A549 (cell line): ENCODE results near the gene KIAA0232. TPM values are rescaled to one million over a fixed set of nuclear protein-coding genes. Genes with fewer than 3 reads are reported as not detected.

Experiments
- ATAC-seq, 2 experiments: fragments of 200-7000 bp in 1 of 2; fragments of >200 bp in 1 of 2; cut with Nextera tagmentation in 1 of 2; cut with Tn5 transposase in 1 of 2; 3 replicates each; pipeline versions ENCODE4 v1.8.0 to v1.9.1; 2018 to 2020; ENCODE audit warnings: mild to moderate bottlenecking in 1 of 2, moderate library complexity in 1 of 2
- CTCF ChIA-PET: fragments of 300-600 bp; sonication (Branson Sonifier 250); formaldehyde crosslinking; extraction: SDS; loops from one replicate; lab custom pipeline; 2021; ENCODE audit warnings: antibody characterized with exemption, inconsistent platforms; lab: Yijun Ruan, JAX
- POLR2A ChIA-PET: fragments of 350-600 bp; formaldehyde crosslinking; extraction: SDS; loops from one replicate; lab custom pipeline; 2021; ENCODE audit warnings: antibody characterized with exemption, inconsistent platforms; lab: Yijun Ruan, JAX
- DNase-seq, 2 experiments: peaks; one replicate each; pipeline versions ENCODE4 v3.0.0 to v3.0.0-alpha.2; 2011 to 2016; ENCODE audit warnings: low read depth in 1 of 2, low spot score in 1 of 2
- FAIRE-seq: peaks from 2 replicates; lab custom pipeline; 2011; peaks lifted over from hg19 to GRCh38; lab: Jason Lieb, UNC
- H3K27ac ChIP-seq, 2 experiments: fragments of >200 bp; sonication (Bioruptor Twin); formaldehyde crosslinking; 3 replicates each; pipeline ENCODE4 v1.5.1; 2016 to 2017
- H3K4me1 ChIP-seq: fragments of >200 bp; sonication (Bioruptor Twin); formaldehyde crosslinking; 3 replicates; pipeline ENCODE4 v1.6.1; 2016
- H3K4me2 ChIP-seq: fragments of >200 bp; sonication (Bioruptor Twin); formaldehyde crosslinking; 3 replicates; pipeline ENCODE4 v1.6.1; 2016
- H3K4me3 ChIP-seq: fragments of >200 bp; sonication (Bioruptor Twin); formaldehyde crosslinking; 3 replicates; pipeline ENCODE4 v1.5.1; 2016
- H3K9me3 ChIP-seq: fragments of >200 bp; sonication (Bioruptor Twin); formaldehyde crosslinking; 3 replicates; pipeline ENCODE4 v1.6.1; 2016
- CBX2 ChIP-seq: fragments of 200-600 bp; sonication (generic); IDR thresholded peaks from 2 replicates; pipeline ENCODE4 v1.6.1; 2016; ENCODE audit warnings: low read depth, mild to moderate bottlenecking, borderline replicate concordance
- CBX8 ChIP-seq: fragments of 200-600 bp; sonication (generic); IDR thresholded peaks from 2 replicates; pipeline ENCODE4 v1.6.1; 2016
- CEBPB ChIP-seq, 2 experiments: fragments of >200 bp in 1 of 2; sonication (Bioruptor Twin) in 1 of 2; formaldehyde crosslinking in 1 of 2; IDR thresholded peaks; 2 replicates each; pipeline ENCODE4 v1.6.1; 2012 to 2016
- EHF ChIP-seq: fragments of 250-450 bp; sonication (Bioruptor Pico); IDR thresholded peaks from 2 replicates; pipeline ENCODE4 v1.5.0; 2020; ENCODE audit warnings: mild to moderate bottlenecking
- EHMT2 ChIP-seq: fragments of 200-600 bp; sonication (generic); IDR thresholded peaks from 2 replicates; pipeline ENCODE4 v1.6.1; 2016; ENCODE audit warnings: antibody characterized with exemption, low read depth, mild to moderate bottlenecking, moderate library complexity
- GATA3 ChIP-seq: IDR thresholded peaks from 2 replicates; pipeline ENCODE4 v1.6.1; 2012; ENCODE audit warnings: borderline replicate concordance
- HDAC2 ChIP-seq: fragments of 200-600 bp; sonication (generic); IDR thresholded peaks from 2 replicates; pipeline ENCODE4 v1.6.1; 2016
- HES2 ChIP-seq: fragments of >200 bp; sonication (Bioruptor Twin); formaldehyde crosslinking; IDR thresholded peaks from 2 replicates; pipeline ENCODE4 v1.6.1; 2016
- HOXB13 ChIP-seq: fragments of 250-450 bp; sonication (Bioruptor Pico); IDR thresholded peaks from 2 replicates; pipeline ENCODE4 v1.5.0; 2020; ENCODE audit warnings: low read depth, mild to moderate bottlenecking, moderate library complexity
- HOXB5 ChIP-seq: fragments of 250-450 bp; sonication (Bioruptor Pico); IDR thresholded peaks from 2 replicates; pipeline ENCODE4 v1.5.0; 2020; ENCODE audit warnings: mild to moderate bottlenecking, moderate library complexity
- JUN ChIP-seq, 2 experiments: fragments of >200 bp; sonication (Bioruptor Twin); formaldehyde crosslinking; IDR thresholded peaks; 2 replicates in 1 of 2; 3 replicates in 1 of 2; pipeline ENCODE4 v1.6.1; 2016 to 2017
- MAFK ChIP-seq: fragments of 450-650 bp; IDR thresholded peaks from 2 replicates; pipeline ENCODE4 v1.6.1; 2014; ENCODE audit not compliant: partially characterized antibody
- MAZ ChIP-seq: fragments of 150-350 bp; IDR thresholded peaks from 2 replicates; pipeline ENCODE4 v1.6.1; 2014; ENCODE audit warnings: antibody characterized with exemption, low read depth, low read length, borderline replicate concordance
- NPAS2 ChIP-seq: fragments of 250-450 bp; sonication (Bioruptor Pico); IDR thresholded peaks from 2 replicates; pipeline ENCODE4 v1.8.0; 2022; ENCODE audit warnings: mild to moderate bottlenecking, moderate library complexity, borderline replicate concordance
- POLR2AphosphoS2 ChIP-seq: conservative IDR thresholded peaks from 2 replicates; pipeline ENCODE4 v1.6.1; 2012; ENCODE audit warnings: low read length, improper control_type of control experiment, inconsistent platforms
- RARB ChIP-seq: fragments of 250-450 bp; sonication (Bioruptor Pico); IDR thresholded peaks from 2 replicates; pipeline ENCODE4 v1.8.0; 2021; ENCODE audit warnings: mild to moderate bottlenecking, moderate library complexity
- REST ChIP-seq: fragments of 200-600 bp; sonication (generic); IDR thresholded peaks from 2 replicates; pipeline ENCODE4 v1.6.1; 2016; ENCODE audit warnings: antibody characterized with exemption, mild to moderate bottlenecking, moderate library complexity
- RNF2 ChIP-seq: fragments of 200-600 bp; sonication (generic); IDR thresholded peaks from 2 replicates; pipeline ENCODE4 v1.6.1; 2016; ENCODE audit warnings: low read depth, mild to moderate bottlenecking, antibody characterized with exemption, moderate library complexity, borderline replicate concordance
- SREBF2 ChIP-seq: fragments of 450-650 bp; IDR thresholded peaks from 2 replicates; pipeline ENCODE4 v1.6.1; 2014; ENCODE audit warnings: mild to moderate bottlenecking, moderate library complexity
- ZNF302 ChIP-seq: fragments of 250-450 bp; sonication (Bioruptor Pico); IDR thresholded peaks from 2 replicates; pipeline ENCODE4 v1.9.0; 2021; ENCODE audit warnings: inconsistent platforms, mild to moderate bottlenecking, moderate library complexity
- WGBS: methylation state at CpG from one replicate; pipeline ENCODE4 v1.1.6; 2017; ENCODE audit errors: missing lambda C conversion rate; 5-methylcytosine and 5-hydroxymethylcytosine counted together
- polyA plus RNA-seq, 4 experiments: library from polyadenylated mRNA; depleted of rRNA in 3 of 4; stranded (reverse); fragments of >200 nt; fragmentation: RNase III in 1 of 4; extraction: RNeasy Plus Mini Kit Qiagen cat#74134 plus additional on column Dnase treatment in 1 of 4; gene quantifications; 2 replicates in 3 of 4; 3 replicates in 1 of 4; pipeline ENCODE4 v1.2.3, GENCODE V29; 2011 to 2017
- TF ChIP-seq, protein P1 (sequence below): fragments of 250-450 bp; sonication (Bioruptor Pico); IDR thresholded peaks from 2 replicates; pipeline ENCODE4 v1.5.0; 2021; ENCODE audit warnings: mild to moderate bottlenecking, moderate library complexity, borderline replicate concordance
- TF ChIP-seq, protein P2 (sequence below): IDR thresholded peaks from 2 replicates; pipeline ENCODE4 v1.6.1; 2012

Gene KIAA0232
- polyA plus RNA-seq, 2 of the 4 experiments (the other 2 are of a cell fraction) = 9.3 to 21.5 TPM

- Histone ChIP-seq H3K4me1 (peaks cover 47% of the 10 kb centered on the region), H3K4me2 (no peak overlapping the region), H3K9me3 (no peaks in the 10 kb centered on the region), H3K4me3 (no peak overlapping the region), H3K27ac (no peak overlapping the region)
- DNase-seq (no peak), ATAC-seq (no peak), FAIRE-seq (no peak)
- ChIA-PET CTCF (interaction anchor here (1.0 to 2.5 kb wide), 5 partner anchors 13 to 193 kb away, joined by 3 to 8 read pairs (median 5); no protein-coding TSS in a partner anchor), POLR2A (no interaction called here)
- 86% methylated on average over 6 of the region's 6 CpGs for WGBS
- TF ChIP-seq SREBF2 = no peak
- no peak for TF ChIP-seq REST
- no peak for TF ChIP-seq RNF2
- TF ChIP-seq JUN (IDR thresholded peaks at IDR 0.05) = no peak
- TF ChIP-seq, protein P1, sequence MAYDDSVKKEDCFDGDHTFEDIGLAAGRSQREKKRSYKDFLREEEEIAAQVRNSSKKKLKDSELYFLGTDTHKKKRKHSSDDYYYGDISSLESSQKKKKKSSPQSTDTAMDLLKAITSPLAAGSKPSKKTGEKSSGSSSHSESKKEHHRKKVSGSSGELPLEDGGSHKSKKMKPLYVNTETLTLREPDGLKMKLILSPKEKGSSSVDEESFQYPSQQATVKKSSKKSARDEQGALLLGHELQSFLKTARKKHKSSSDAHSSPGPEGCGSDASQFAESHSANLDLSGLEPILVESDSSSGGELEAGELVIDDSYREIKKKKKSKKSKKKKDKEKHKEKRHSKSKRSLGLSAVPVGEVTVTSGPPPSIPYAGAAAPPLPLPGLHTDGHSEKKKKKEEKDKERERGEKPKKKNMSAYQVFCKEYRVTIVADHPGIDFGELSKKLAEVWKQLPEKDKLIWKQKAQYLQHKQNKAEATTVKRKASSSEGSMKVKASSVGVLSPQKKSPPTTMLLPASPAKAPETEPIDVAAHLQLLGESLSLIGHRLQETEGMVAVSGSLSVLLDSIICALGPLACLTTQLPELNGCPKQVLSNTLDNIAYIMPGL (CRISPR knock-in tag) = no peak
- no peak for TF ChIP-seq MAFK
- TF ChIP-seq POLR2AphosphoS2 = no peak
- TF ChIP-seq ZNF302 (CRISPR knock-in tag) = no peak
- TF ChIP-seq HES2 = no peak
- no peak for TF ChIP-seq RARB (CRISPR knock-in tag)
- no peak for TF ChIP-seq HOXB5 (CRISPR knock-in tag)
- no peak for TF ChIP-seq NPAS2 (CRISPR knock-in tag)
- TF ChIP-seq HDAC2 = no peak
- no peak for TF ChIP-seq CEBPB (IDR thresholded peaks at IDR 0.05)
- TF ChIP-seq GATA3 = no peak
- no peak for TF ChIP-seq CBX2
These were observed 130.9 kb downstream of the KIAA0232 start for GRCh38 chr4:6913350-6913905.

GRCh38 chr4:6914448-6914847, 131.9 kb downstream of the KIAA0232 start:
- H3K27ac ChIP-seq = 0 out of 6 replicates have a peak overlapping the region, but pooled peaks of 1 of the 2 experiments have one; percentile 21
- H3K9me3 ChIP-seq = no peaks in the 10 kb centered on the region
- ATAC-seq (no peak), DNase-seq (no peak), FAIRE-seq (no peak)
- no peak overlapping the region for H3K4me3 ChIP-seq
- POLR2A ChIA-PET = no interaction called here
- peaks cover 46% of the 10 kb centered on the region for H3K4me1 ChIP-seq
- H3K4me2 ChIP-seq = no peak overlapping the region
- TF ChIP-seq CBX8 = no peak
- no peak for TF ChIP-seq MAZ
- no peak for TF ChIP-seq EHF
- TF ChIP-seq HOXB13 (CRISPR knock-in tag) = no peak
- TF ChIP-seq HOXB5 (CRISPR knock-in tag) = no peak
- TF ChIP-seq NPAS2 (CRISPR knock-in tag) = no peak
- TF ChIP-seq, protein P2, sequence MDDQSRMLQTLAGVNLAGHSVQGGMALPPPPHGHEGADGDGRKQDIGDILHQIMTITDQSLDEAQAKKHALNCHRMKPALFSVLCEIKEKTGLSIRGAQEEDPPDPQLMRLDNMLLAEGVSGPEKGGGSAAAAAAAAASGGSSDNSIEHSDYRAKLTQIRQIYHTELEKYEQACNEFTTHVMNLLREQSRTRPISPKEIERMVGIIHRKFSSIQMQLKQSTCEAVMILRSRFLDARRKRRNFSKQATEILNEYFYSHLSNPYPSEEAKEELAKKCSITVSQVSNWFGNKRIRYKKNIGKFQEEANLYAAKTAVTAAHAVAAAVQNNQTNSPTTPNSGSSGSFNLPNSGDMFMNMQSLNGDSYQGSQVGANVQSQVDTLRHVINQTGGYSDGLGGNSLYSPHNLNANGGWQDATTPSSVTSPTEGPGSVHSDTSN = no peak
- TF ChIP-seq GATA3 = no peak
- TF ChIP-seq HES2 = no peak
- no peak for TF ChIP-seq EHMT2
- CTCF ChIA-PET = interaction anchor here (0.7 to 1.0 kb wide), 2 partner anchors 24 to 60 kb away, joined by 4 to 6 read pairs; no protein-coding TSS in a partner anchor
- WGBS = 94% methylated on average over 7 of the region's 9 CpGs
